Neuronal stem cell (in vitro differentiated cells): Measurements from ENCODE around the gene SOD3.

Source experiments
- DNase-seq: peaks from one replicate; pipeline ENCODE4 v3.0.0-alpha.2; 2013; ENCODE audit warnings: low spot score
- H2AFZ ChIP-seq: one replicate; pipeline ENCODE4 v1.6.1; 2013; ENCODE audit warnings: mild to moderate bottlenecking, low read length, inconsistent platforms
- H2AK5ac ChIP-seq: 2 replicates; pipeline ENCODE4 v1.6.1; 2013; ENCODE audit warnings: low read depth, mild to moderate bottlenecking, inconsistent platforms, low read length, moderate library complexity, mixed read lengths
- H2BK120ac ChIP-seq: 2 replicates; pipeline ENCODE4 v1.6.1; 2013; ENCODE audit warnings: low read depth, mild to moderate bottlenecking, inconsistent platforms, low read length, moderate library complexity, mixed read lengths
- H2BK12ac ChIP-seq: one replicate; pipeline ENCODE4 v1.6.1; 2013; ENCODE audit warnings: low read length, inconsistent platforms
- H2BK15ac ChIP-seq: 2 replicates; pipeline ENCODE4 v1.6.1; 2013; ENCODE audit warnings: mild to moderate bottlenecking, low read length, inconsistent platforms, mixed read lengths
- H2BK5ac ChIP-seq: one replicate; pipeline ENCODE4 v1.6.1; 2013; ENCODE audit warnings: inconsistent platforms, mild to moderate bottlenecking, low read length, moderate library complexity
- H3K14ac ChIP-seq: one replicate; pipeline ENCODE4 v1.6.1; 2013; ENCODE audit warnings: low read length, inconsistent platforms
- H3K18ac ChIP-seq: 2 replicates; pipeline ENCODE4 v1.6.1; 2013; ENCODE audit warnings: low read length, inconsistent platforms
- H3K23ac ChIP-seq: 2 replicates; pipeline ENCODE4 v1.6.1; 2013; ENCODE audit warnings: low read depth, mild to moderate bottlenecking, mixed read lengths, low read length, inconsistent platforms; ENCODE audit not compliant: poor library complexity
- H3K27ac ChIP-seq: replicated peaks from 3 replicates; pipeline ENCODE4 v1.5.1; 2013; ENCODE audit warnings: low read length, inconsistent platforms
- H3K27me3 ChIP-seq, 3 experiments: 2 replicates each; pipeline ENCODE4 v1.6.1; 2013; ENCODE audit warnings: low read length in 3 of 3, mild to moderate bottlenecking in 2 of 3, inconsistent platforms in 1 of 3, low read depth in 1 of 3, mixed read lengths in 1 of 3, moderate library complexity in 1 of 3; ENCODE audit not compliant: control insufficient read depth in 3 of 3, insufficient read depth in 3 of 3
- H3K36me3 ChIP-seq, 2 donors: replicated peaks in 1 of 2; 2 replicates each; pipeline ENCODE4 v1.6.1; 2013; ENCODE audit warnings: low read length in 2 of 2; ENCODE audit not compliant: control insufficient read depth in 2 of 2, insufficient read depth in 2 of 2
- H3K4ac ChIP-seq: 2 replicates; pipeline ENCODE4 v1.6.1; 2013; ENCODE audit warnings: inconsistent platforms, mild to moderate bottlenecking, low read length, moderate library complexity
- H3K4me1 ChIP-seq, 2 donors: 1 replicate in 1 of 2; 2 replicates in 1 of 2; pipeline ENCODE4 v1.6.1; 2013; ENCODE audit warnings: low read length in 2 of 2, low read depth in 1 of 2; ENCODE audit not compliant: control insufficient read depth in 2 of 2, insufficient read depth in 1 of 2
- H3K4me2 ChIP-seq: one replicate; pipeline ENCODE4 v1.6.1; 2013; ENCODE audit warnings: mild to moderate bottlenecking, low read length, inconsistent platforms; ENCODE audit not compliant: insufficient read depth, poor library complexity, severe bottlenecking
- H3K4me3 ChIP-seq, 2 donors: 2 replicates each; pipeline ENCODE4 v1.5.1; 2013; ENCODE audit warnings: low read length in 2 of 2, mild to moderate bottlenecking in 2 of 2, inconsistent platforms in 1 of 2, moderate library complexity in 1 of 2
- H3K79me1 ChIP-seq: one replicate; pipeline ENCODE4 v1.6.1; 2013; ENCODE audit warnings: low read depth, mild to moderate bottlenecking, inconsistent platforms, low read length, moderate library complexity
- H3K9ac ChIP-seq: one replicate; pipeline ENCODE4 v1.6.1; 2013; ENCODE audit warnings: mild to moderate bottlenecking, low read depth, low read length, inconsistent platforms; ENCODE audit not compliant: poor library complexity
- H3K9me3 ChIP-seq, 2 donors: replicated peaks in 1 of 2; 2 replicates each; pipeline versions ENCODE3 to v1.6.1; 2013; ENCODE audit warnings: low read length in 2 of 2, mild to moderate bottlenecking in 2 of 2, inconsistent platforms in 1 of 2, low read depth in 1 of 2, mixed read lengths in 1 of 2, moderate library complexity in 1 of 2; ENCODE audit not compliant: control insufficient read depth in 2 of 2, insufficient read depth in 1 of 2
- H4K8ac ChIP-seq: one replicate; pipeline ENCODE4 v1.6.1; 2013; ENCODE audit warnings: low read depth, mild to moderate bottlenecking, inconsistent platforms, low read length, moderate library complexity
- H4K91ac ChIP-seq: one replicate; pipeline ENCODE4 v1.6.1; 2013; ENCODE audit warnings: low read length, low read depth, mild to moderate bottlenecking, inconsistent platforms; ENCODE audit not compliant: poor library complexity
- WGBS, 2 donors: extraction: QIAGEN DNeasy Blood & Tissue Kit; methylation state at CpG; one replicate each; pipeline ENCODE4 v1.1.7; 2013; ENCODE audit warnings: missing lambda C conversion rate in 2 of 2, mixed read lengths in 1 of 2; ENCODE audit not compliant: insufficient read length in 2 of 2, insufficient replicate concordance in 1 of 2; ENCODE audit errors: extremely low coverage in 2 of 2; 5-methylcytosine and 5-hydroxymethylcytosine counted together

SOD3 gene

GRCh38 chr4:24774452-24774851, 20.9 kb upstream of the SOD3 start:
- Histone ChIP-seq H4K91ac (no peak overlapping the region), H2BK15ac (no peak overlapping the region), H2BK12ac (no peak overlapping the region), H2BK5ac (no peak overlapping the region), H3K36me3 (no peaks in the 10 kb centered on the region), H3K23ac (no peak overlapping the region), H3K9ac (no peak overlapping the region), H3K27me3 (peaks cover 0 to 3% (median 0%) of the 10 kb centered on the region in 3 experiments), H3K4me2 (no peak overlapping the region), H3K79me1 (no peaks in the 10 kb centered on the region), H4K8ac (no peak overlapping the region), H2AK5ac (no peak overlapping the region), H2AFZ (no peak overlapping the region), H3K4me3 (no peak overlapping the region), H3K9me3 (no peaks in the 10 kb centered on the region), H3K4ac (no peak overlapping the region), H3K27ac (no peak overlapping the region), H3K4me1 (no peaks in the 10 kb centered on the region), H3K18ac (no peak overlapping the region), H3K14ac (no peak overlapping the region), H2BK120ac (no peak overlapping the region)
- no CpG with 5 or more reads among the region's 2 CpGs for WGBS, 2 donors
- no peak for DNase-seq

DNA sequence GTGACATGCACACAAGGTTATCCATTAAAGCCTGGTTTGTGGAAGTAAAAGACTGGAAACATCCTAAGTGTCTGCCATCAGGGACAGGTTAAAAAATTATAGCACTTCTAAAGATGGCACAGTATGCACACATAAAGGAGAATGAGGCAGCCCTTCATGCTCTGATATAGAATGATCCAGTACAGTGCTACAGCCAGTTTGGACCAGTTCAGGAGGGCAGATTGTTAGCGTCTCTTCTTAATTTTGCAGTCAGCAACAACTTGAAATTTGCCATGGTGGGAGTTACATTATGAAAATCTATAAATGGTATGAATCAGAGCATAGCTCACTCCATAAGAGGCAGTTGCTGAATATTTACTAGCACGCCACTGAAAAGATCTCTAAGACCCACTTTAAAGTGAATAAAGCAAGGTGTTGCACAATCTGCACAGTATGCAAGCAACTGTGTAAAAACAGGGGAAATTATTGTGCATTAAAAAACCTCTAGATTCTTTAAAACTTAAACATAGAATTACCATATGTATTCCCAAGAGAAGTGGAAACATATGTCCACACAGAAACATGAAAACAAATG, 20.3 kb upstream of the SOD3 start:
- H3K36me3 ChIP-seq: no peaks in the 10 kb centered on the region
- no peak overlapping the region for H3K23ac ChIP-seq
- H4K91ac ChIP-seq: no peak overlapping the region
- H3K27me3 ChIP-seq: peaks cover 0 to 3% (median 0%) of the 10 kb centered on the region in 3 experiments
- H2BK5ac ChIP-seq: no peak overlapping the region
- H3K14ac ChIP-seq: no peak overlapping the region
- no peak overlapping the region for H3K4me2 ChIP-seq
- H3K4me3 ChIP-seq: no peak overlapping the region
- no peaks in the 10 kb centered on the region for H3K79me1 ChIP-seq
- no CpG with 5 or more reads among the region's 2 CpGs for WGBS, 2 donors
- no peak overlapping the region for H3K9ac ChIP-seq
- H2BK12ac ChIP-seq: no peak overlapping the region
- no peak overlapping the region for H2BK15ac ChIP-seq
- no peak overlapping the region for H3K27ac ChIP-seq
- no peaks in the 10 kb centered on the region for H3K4me1 ChIP-seq
- H4K8ac ChIP-seq: no peak overlapping the region
- H2AK5ac ChIP-seq: no peak overlapping the region
- no peaks in the 10 kb centered on the region for H3K9me3 ChIP-seq
- H3K18ac ChIP-seq: no peak overlapping the region
- H3K4ac ChIP-seq: no peak overlapping the region
- DNase-seq: no peak
- H2BK120ac ChIP-seq: no peak overlapping the region
- no peak overlapping the region for H2AFZ ChIP-seq

DNA sequence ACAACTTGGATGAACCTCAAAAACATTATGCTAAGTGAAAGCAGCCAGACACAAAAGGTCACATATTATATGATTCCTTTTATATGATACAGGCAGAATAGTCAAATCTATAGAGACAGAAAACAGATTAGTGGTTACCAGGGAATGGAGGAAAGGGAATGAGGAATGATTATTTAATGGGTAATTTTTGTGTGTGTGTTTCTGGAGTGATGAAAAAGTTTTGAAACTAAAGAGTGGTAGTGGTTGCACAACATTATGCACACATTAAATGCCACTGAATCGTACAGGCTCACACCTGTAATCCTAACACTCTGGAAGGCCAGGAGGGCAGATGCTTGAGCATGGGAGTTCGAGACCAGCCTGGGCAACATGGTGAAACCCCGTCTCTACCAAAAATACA, 19.6 kb upstream of the SOD3 start:
- Histone ChIP-seq H3K14ac (no peak overlapping the region), H3K9me3 (no peaks in the 10 kb centered on the region), H3K18ac (no peak overlapping the region), H3K4me2 (no peak overlapping the region), H3K4ac (no peak overlapping the region), H2BK12ac (no peak overlapping the region), H3K79me1 (no peaks in the 10 kb centered on the region), H2BK120ac (no peak overlapping the region), H3K36me3 (no peaks in the 10 kb centered on the region), H2AFZ (no peak overlapping the region), H3K4me3 (no peak overlapping the region), H3K23ac (no peak overlapping the region), H2BK15ac (no peak overlapping the region), H4K8ac (no peak overlapping the region), H3K27me3 (peaks cover 0 to 7% (median 0%) of the 10 kb centered on the region in 3 experiments), H3K27ac (no peak overlapping the region), H3K9ac (no peak overlapping the region), H4K91ac (no peak overlapping the region), H2AK5ac (no peak overlapping the region), H3K4me1 (no peaks in the 10 kb centered on the region), H2BK5ac (no peak overlapping the region)
- no CpG with 5 or more reads among the region's 3 CpGs for WGBS, 2 donors
- no peak for DNase-seq

GRCh38 chr4:24777536-24778463, 17.6 kb upstream of the SOD3 start:
- H4K91ac ChIP-seq: no peak overlapping the region
- no peak overlapping the region for H3K4ac ChIP-seq
- H2BK15ac ChIP-seq: no peak overlapping the region
- H3K18ac ChIP-seq: no peak overlapping the region
- WGBS, 2 donors: no CpG with 5 or more reads among the region's 11 CpGs
- no peak overlapping the region for H3K14ac ChIP-seq
- no peak overlapping the region for H2AK5ac ChIP-seq
- no peaks in the 10 kb centered on the region for H3K9me3 ChIP-seq
- H2AFZ ChIP-seq: no peak overlapping the region
- H3K23ac ChIP-seq: no peak overlapping the region
- H2BK5ac ChIP-seq: no peak overlapping the region
- H3K9ac ChIP-seq: no peak overlapping the region
- no peak overlapping the region for H4K8ac ChIP-seq
- H2BK12ac ChIP-seq: no peak overlapping the region
- H3K4me1 ChIP-seq: no peaks in the 10 kb centered on the region
- no peak for DNase-seq
- H3K27ac ChIP-seq: no peak overlapping the region
- no peaks in the 10 kb centered on the region for H3K36me3 ChIP-seq
- H3K27me3 ChIP-seq: peaks cover 0 to 10% (median 0%) of the 10 kb centered on the region in 3 experiments
- no peak overlapping the region for H2BK120ac ChIP-seq
- no peaks in the 10 kb centered on the region for H3K79me1 ChIP-seq
- no peak overlapping the region for H3K4me3 ChIP-seq
- H3K4me2 ChIP-seq: no peak overlapping the region
